IPS DF 6.9 (cell line): ENCODE data around the gene TNNI3.
A peak's percentile ranks its signal among the peaks of the same experiment; 100 is the strongest.
"Not testable (repeated sequence)": the region's sequence is repeated elsewhere in the genome, so short reads cannot be mapped to it uniquely, and the experiment has no call there.

Experiments
- DNase-seq: peaks from one replicate; pipeline ENCODE4 v3.0.0-alpha.2; 2013; ENCODE audit warnings: low read depth, low spot score
- H3K27ac ChIP-seq: one replicate; pipeline ENCODE4 v1.5.1; 2013; ENCODE audit warnings: low read length, control low read depth
- H3K27me3 ChIP-seq: 2 replicates; pipeline ENCODE4 v1.6.1; 2013; ENCODE audit warnings: mild to moderate bottlenecking, low read length; ENCODE audit not compliant: control insufficient read depth, insufficient read depth
- H3K36me3 ChIP-seq: 2 replicates; pipeline ENCODE4 v1.6.1; 2013; ENCODE audit warnings: low read length; ENCODE audit not compliant: control insufficient read depth, insufficient read depth
- H3K4me1 ChIP-seq: 2 replicates; pipeline ENCODE4 v1.6.1; 2013; ENCODE audit warnings: low read length; ENCODE audit not compliant: control insufficient read depth, insufficient read depth
- H3K4me3 ChIP-seq: 2 replicates; pipeline ENCODE4 v1.5.1; 2013; ENCODE audit warnings: mild to moderate bottlenecking, low read length
- H3K9me3 ChIP-seq: 2 replicates; pipeline ENCODE4 v1.6.1; 2013; ENCODE audit warnings: low read length, inconsistent platforms; ENCODE audit not compliant: control insufficient read depth, insufficient read depth
- WGBS: extraction: QIAGEN DNeasy Blood & Tissue Kit; methylation state at CpG from one replicate; pipeline ENCODE4 v1.1.7; 2013; ENCODE audit warnings: mixed read lengths, missing lambda C conversion rate; ENCODE audit not compliant: insufficient read length, insufficient coverage; 5-methylcytosine and 5-hydroxymethylcytosine counted together

Gene TNNI3

DNA sequence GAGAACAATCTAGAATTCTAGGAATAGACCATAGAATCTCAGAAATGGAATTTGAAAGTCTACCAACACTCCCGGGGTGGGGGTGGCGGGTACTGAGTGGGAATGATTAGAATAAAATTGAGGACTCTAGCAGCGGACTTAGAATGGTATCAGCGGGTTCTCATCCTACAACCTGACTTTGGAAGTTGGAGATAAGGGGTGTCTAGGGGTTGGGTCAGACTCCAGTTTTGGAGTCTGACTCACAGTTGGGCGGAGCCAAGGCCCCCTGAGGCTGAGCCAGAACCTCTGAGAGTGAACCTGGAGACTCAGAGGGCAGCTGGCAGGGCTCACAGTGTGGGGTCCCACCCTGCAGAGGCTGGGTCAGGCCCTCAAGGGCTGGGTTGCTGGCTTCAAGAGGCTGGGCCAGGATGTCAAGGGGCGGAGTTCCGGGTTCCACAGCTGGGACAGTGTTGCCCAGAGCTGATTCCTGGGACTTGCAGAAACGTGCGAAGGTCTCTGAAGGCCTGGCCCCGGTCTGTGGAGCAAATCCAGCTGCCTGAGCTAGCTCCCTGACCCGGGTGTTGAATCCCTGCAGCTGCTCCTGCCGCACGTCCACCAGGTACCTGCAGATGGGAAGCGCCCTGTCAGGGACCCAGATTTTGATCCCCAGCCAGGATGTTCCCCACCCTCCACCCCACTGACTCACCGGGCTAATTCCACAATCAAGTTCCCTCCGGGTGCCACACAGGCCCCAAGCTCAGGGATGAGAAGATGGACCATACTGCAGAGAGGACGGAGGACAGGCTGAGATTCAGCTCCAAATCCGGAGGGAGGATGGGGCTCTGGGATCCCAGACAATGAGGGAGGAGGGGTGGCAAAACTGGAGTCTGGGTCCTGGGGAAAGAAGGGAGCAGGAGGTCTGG, 1.6 kb upstream of the TNNI3 start:
- H3K27me3 ChIP-seq: no peaks in the 10 kb centered on the region; the same call in 1 of the 2 replicates
- no CpG with 5 or more reads among the region's 18 CpGs for WGBS
- DNase-seq: no peak
- H3K4me3 ChIP-seq: no peak overlapping the region
- no peaks in the 10 kb centered on the region for H3K36me3 ChIP-seq
- H3K27ac ChIP-seq: no peak overlapping the region
- H3K9me3 ChIP-seq: no peaks in the 10 kb centered on the region
- peaks cover 7% of the 10 kb centered on the region for H3K4me1 ChIP-seq

DNA sequence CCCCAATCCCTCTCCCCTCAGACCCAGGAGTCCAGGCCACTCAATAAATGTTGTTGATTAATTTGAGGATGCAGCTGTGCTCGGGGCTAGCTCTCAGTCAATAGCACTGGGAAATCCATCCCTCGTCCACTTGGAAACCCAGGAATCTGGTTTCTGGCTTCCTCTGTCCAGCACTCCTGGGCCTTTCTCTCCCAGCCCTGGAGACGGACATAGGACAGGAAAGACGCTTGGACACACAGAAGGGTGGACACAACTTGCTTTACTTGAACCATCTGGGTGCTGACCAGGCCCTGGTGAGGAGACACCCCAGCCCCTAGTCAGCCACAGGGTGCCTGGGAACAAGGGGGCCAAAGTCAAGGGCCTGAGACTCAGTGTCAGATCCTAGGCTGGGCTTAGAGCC, 891 bp upstream of the TNNI3 start:
- no peak overlapping the region for H3K4me3 ChIP-seq
- H3K9me3 ChIP-seq: no peaks in the 10 kb centered on the region
- no peak for DNase-seq
- WGBS: no CpG with 5 or more reads among the region's 4 CpGs
- peaks cover 7% of the 10 kb centered on the region for H3K4me1 ChIP-seq
- H3K36me3 ChIP-seq: no peaks in the 10 kb centered on the region
- H3K27ac ChIP-seq: no peak overlapping the region
- no peaks in the 10 kb centered on the region; the same call in 1 of the 2 replicates for H3K27me3 ChIP-seq

DNA sequence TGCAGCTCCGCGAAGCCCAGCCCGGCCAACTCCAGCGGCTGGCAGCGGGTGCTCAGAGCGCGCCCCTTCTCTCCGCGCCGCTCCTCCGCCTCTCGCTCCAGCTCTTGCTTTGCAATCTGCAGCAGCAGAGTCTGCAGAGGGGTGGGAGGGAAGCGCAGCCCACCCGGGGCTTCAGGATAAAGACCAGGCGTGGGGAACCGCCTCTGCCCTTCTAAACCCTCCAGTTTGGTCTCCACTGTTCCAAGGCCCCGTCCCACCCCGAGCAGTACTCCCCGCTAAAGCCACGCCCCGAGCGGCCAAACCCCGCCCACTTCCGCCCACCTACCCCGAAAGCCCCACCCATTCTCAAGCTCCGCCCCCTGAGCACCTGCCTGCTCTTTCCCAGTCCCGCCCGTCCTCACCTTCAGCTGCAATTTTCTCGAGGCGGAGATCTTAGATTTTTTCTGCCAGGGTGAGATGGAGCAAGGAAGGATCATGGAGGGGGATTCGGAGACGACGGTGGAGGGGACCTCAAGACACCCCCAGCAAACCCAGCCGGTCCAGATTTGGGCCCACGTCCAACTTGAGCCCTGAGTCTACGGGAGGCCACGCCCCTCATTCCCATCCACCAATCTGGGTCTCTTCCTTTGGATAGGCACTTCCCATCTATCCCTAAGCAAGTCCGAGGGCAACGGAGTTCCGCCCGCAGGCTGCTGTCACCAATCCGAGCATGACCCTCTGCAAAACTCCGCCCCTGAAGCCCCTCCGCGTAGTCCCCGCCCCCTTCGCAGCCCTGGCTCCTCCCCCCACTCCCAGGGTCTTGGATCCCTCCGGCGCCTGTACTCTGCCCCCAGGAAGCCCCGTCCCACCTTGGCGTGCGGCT, 1.1 kb downstream of the TNNI3 start:
- Histone ChIP-seq H3K9me3 (no peaks in the 10 kb centered on the region), H3K36me3 (no peaks in the 10 kb centered on the region), H3K4me1 (peaks cover 7% of the 10 kb centered on the region), H3K4me3 (peak overlapping the region; percentile 48; the same call in 1 of the 2 replicates), H3K27ac (no peak overlapping the region), H3K27me3 (no peaks in the 10 kb centered on the region)
- WGBS: no CpG with 5 or more reads among the region's 52 CpGs
- DNase-seq: no peak

DNA sequence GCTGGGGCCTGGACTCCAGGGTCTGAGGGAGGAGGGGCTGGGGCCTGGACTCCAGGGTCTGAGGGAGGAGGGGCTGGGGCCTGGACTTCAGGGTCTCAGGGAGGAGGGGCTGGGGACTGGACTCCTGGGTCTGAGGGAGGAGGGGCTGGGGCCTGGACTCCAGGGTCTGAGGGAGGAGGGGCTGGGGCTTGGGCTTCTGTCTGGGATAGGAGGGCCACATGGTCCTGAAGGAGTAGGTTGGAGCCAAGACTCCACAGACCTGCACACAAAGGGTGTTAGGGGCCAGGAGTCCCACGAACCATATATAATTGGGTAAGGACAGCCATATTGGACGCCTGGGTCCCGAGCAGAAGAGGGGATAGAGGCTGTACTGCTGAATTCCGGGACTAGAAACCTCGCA, 1.7 kb downstream of the TNNI3 start:
- H3K27ac ChIP-seq, H3K27me3 ChIP-seq, H3K9me3 ChIP-seq, DNase-seq, H3K36me3 ChIP-seq, H3K4me1 ChIP-seq: not testable (repeated sequence)
- no CpG with 5 or more reads among the region's 5 CpGs for WGBS
- peak overlapping the region; percentile 48; the same call in 1 of the 2 replicates for H3K4me3 ChIP-seq

DNA sequence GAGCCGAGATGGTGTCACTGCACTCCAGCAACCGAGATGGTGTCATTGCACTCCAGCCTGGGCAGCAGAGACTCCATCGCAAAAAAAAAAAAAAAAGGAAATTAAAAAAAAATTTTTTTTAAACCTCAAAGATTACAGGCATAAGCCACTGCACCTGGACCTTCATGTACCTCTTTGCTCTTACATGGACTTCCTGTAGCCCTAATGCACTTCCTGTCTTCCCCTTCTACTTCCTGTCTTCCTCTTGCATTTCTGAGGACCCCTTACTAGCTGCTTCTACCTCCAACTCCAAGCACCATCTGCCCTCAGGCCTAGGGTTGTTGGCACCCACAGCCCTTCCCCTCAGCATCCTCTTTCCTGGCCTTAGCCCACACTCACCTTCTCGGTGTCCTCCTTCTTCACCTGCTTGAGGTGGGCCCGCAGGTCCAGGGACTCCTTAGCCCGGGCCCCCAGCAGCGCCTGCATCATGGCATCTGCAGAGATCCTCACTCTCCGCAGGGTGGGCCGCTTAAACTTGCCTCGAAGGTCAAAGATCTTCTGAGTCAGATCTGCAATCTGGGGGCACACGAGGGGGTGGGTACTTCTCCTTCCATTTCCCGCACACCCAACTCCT, 3.8 kb downstream of the TNNI3 start:
- H3K4me1 ChIP-seq: peaks cover 3% of the 10 kb centered on the region

DNA sequence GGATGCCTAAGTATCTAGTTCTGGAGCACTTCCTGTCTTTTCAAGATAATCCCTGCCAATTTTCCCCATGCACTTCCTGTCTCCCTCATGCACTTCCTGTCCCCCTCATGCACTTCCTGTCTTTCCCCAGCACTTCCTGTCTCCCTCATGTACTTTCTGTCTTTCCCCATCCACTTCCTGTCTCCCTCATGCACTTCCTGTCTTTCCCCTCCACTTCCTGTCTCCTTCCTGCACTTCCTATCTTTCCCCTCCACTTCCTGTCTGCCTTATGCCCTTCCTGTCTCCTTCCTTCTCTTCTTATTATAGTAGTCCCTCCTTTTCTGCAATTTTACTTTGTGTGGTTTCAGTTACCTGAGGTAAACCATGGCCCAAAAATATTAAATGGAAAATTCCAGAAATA, 5.5 kb downstream of the TNNI3 start:
- Histone ChIP-seq H3K9me3 (no peaks in the 10 kb centered on the region), H3K27ac (no peak overlapping the region), H3K27me3 (no peaks in the 10 kb centered on the region), H3K36me3 (no peaks in the 10 kb centered on the region), H3K4me3 (no peak overlapping the region), H3K4me1 (peaks cover 5% of the 10 kb centered on the region)
- no peak for DNase-seq

More for the DNA sequence above, 3.8 kb downstream of the TNNI3 start:
- H3K27ac ChIP-seq: no peak overlapping the region
- H3K36me3 ChIP-seq: no peaks in the 10 kb centered on the region
- no peaks in the 10 kb centered on the region for H3K9me3 ChIP-seq
- no peak overlapping the region for H3K4me3 ChIP-seq
- no CpG with 5 or more reads among the region's 12 CpGs for WGBS
- no peak for DNase-seq
- no peaks in the 10 kb centered on the region for H3K27me3 ChIP-seq

DNA sequence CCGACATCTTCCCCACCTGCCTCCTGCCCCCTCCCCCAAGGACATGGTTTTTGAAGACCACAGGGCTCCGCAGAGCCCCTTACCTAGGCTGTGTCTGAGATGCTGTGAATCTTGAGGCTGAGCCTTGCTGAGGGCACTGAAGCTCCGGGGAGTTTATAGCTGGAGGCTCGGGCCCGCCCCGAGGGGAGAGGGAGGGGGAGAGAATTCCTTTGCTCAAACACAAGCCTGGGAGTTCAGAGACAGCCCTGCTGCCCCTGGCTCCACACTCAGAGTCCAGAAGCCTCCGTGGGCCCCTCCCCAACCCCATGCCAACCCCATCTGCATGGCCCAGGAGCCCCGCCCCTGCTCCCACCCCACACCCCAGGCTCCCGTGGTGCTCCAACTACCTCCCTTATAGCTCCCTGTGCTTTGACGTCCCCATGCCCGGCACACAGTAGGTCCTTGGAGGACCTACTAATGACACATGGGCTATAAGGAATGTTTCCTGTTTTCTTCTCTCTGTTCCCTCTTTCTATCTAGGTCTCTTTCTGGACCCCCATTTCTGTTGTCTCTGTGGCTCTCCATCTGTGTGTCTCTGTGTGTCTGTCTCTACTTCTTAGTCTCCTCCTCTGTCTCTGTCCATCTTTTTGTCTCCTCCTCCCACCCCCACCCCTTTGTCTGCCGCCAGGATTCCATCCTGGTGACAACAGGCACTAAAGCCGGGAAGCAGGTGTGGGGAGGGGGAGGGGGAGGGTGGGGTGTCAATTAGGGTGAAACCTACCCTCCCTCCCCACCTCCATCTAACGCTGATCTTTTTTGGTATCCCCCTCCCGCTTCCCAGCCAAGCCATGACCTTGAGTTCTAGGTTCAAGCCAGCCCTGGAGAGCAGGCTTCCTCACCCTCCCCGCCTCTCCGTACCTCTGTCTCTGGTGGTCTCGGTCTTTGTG, 8.2 kb downstream of the TNNI3 start, which contains the start of gene TNNT1:
Gene TNNT1, minus strand, starts transcription at position 129 of the 926 bp plus-strand sequence. CDS start 2,049 bp downstream, outside the sequence.
- Histone ChIP-seq H3K27me3 (no peaks in the 10 kb centered on the region), H3K4me3 (peak within 1 kb of the TSS; percentile 10; the same call in 1 of the 2 replicates), H3K4me1 (peaks cover 5% of the 10 kb centered on the region), H3K9me3 (no peaks in the 10 kb centered on the region), H3K27ac (no peak within 1 kb of the TSS), H3K36me3 (no peaks in the 10 kb centered on the region)
- no CpG with 5 or more reads among the region's 18 CpGs for WGBS
- no peak for DNase-seq

DNA sequence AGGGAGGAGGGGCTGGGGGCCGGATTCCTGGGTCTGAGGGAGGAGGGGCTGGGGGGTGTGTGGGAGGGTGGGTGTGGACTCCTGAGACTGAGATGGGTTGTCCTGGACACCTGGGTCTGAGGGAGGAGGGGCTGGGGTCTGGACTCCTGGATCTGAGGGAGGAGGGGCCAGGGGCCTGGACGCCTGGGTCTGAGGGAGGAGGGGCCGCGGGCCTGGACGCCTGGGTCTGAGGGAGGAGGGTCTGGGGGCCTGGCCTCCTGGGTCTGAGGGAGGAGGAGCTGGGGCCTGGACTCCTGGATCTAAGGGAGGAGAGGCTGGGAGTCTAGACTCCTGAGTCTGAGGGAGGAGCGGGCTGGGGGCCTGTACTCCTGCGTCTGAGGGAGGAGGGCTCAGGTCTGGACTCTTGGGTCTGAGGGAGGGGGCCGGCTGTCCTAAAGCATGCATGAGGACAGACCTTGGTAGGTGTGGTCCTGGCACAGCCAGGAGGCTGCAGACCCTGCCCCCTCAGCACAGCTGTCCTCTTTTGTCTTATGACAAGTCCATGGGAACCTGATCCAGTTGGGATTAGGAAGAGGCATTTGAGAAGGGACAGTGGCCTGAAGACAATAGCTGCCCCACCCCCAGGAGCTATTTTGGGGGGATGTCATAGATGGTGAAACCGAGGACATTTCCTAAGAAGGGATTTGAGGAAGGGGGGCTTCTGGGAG, 9.8 kb downstream of the TNNI3 start:
- no CpG with 5 or more reads among the region's 9 CpGs for WGBS
- no peak for DNase-seq
- peaks cover 5% of the 10 kb centered on the region for H3K4me1 ChIP-seq
- no peaks in the 10 kb centered on the region for H3K27me3 ChIP-seq
- H3K9me3 ChIP-seq: no peaks in the 10 kb centered on the region
- H3K36me3 ChIP-seq: no peaks in the 10 kb centered on the region
- H3K4me3 ChIP-seq: no peak overlapping the region
- H3K27ac ChIP-seq: no peak overlapping the region

DNA sequence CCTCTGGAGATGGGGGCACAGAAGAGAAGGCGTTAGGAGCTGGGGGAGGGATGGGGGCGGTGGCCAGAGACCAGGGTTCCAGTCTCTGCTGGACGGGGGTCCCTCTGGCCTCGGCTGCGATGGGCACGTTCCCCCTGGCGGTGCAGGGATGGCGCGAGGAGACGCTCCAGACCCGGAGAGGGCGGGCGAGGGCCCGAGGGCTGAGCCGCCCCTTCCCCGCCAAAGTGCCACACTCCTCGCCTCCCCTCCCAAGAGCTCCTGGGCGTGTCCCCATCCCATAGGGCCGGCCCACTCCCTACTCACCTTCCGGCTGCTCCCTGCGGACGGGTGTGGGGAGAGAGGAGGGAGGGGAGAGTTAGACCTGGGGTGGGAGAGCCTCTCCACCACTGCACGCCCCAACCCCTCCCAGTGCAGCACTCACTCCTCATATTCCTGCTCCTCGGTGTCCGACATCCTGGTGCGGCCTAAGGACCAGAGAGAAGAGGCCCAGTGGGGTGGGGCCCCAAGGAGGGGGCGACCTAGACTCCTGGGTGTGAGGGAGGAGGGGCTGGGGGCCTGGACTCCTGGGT, 10.7 kb downstream of the TNNI3 start:
- no peaks in the 10 kb centered on the region for H3K36me3 ChIP-seq
- no peaks in the 10 kb centered on the region for H3K27me3 ChIP-seq
- no CpG with 5 or more reads among the region's 27 CpGs for WGBS
- peaks cover 5% of the 10 kb centered on the region for H3K4me1 ChIP-seq
- H3K4me3 ChIP-seq: peak overlapping the region; percentile 75
- H3K27ac ChIP-seq: no peak overlapping the region
- H3K9me3 ChIP-seq: no peaks in the 10 kb centered on the region
- no peak for DNase-seq
